ENCODE measurements around the gene TMPO. TPM values are rescaled to one million over a fixed set of nuclear protein-coding genes. Genes with fewer than 3 reads are reported as not detected.

The TMPO gene
- total RNA-seq, 1 donor from 2014 or later: 171 TPM

DNA sequence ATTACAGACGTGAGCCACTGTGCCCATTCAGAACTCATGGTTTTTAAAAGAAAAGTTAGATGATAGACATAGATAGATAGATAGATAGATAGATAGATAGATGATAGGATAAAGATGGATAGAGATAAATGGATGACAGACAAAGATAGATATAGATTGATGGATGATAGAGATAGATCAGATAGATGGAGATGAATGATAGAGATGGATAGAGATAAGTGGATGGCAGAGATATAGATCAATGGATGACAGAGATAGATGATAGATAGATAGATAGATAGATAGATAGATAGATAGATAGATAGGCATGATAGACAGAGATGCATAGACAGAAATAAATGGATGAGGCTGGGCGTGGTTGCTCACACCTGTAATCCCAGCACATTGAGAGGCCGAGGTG is 64.4 kb downstream of the TMPO start:
- no peak overlapping the region for H3K4me3 ChIP-seq (ENCODE audit: low read depth, low read length)
- DNase-seq (ENCODE audit: low read depth): no peak
- TF ChIP-seq, protein P1, sequence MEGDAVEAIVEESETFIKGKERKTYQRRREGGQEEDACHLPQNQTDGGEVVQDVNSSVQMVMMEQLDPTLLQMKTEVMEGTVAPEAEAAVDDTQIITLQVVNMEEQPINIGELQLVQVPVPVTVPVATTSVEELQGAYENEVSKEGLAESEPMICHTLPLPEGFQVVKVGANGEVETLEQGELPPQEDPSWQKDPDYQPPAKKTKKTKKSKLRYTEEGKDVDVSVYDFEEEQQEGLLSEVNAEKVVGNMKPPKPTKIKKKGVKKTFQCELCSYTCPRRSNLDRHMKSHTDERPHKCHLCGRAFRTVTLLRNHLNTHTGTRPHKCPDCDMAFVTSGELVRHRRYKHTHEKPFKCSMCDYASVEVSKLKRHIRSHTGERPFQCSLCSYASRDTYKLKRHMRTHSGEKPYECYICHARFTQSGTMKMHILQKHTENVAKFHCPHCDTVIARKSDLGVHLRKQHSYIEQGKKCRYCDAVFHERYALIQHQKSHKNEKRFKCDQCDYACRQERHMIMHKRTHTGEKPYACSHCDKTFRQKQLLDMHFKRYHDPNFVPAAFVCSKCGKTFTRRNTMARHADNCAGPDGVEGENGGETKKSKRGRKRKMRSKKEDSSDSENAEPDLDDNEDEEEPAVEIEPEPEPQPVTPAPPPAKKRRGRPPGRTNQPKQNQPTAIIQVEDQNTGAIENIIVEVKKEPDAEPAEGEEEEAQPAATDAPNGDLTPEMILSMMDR (conservative IDR thresholded peaks at IDR 0.05; ENCODE audit: low read depth, low read length): no peak

DNA sequence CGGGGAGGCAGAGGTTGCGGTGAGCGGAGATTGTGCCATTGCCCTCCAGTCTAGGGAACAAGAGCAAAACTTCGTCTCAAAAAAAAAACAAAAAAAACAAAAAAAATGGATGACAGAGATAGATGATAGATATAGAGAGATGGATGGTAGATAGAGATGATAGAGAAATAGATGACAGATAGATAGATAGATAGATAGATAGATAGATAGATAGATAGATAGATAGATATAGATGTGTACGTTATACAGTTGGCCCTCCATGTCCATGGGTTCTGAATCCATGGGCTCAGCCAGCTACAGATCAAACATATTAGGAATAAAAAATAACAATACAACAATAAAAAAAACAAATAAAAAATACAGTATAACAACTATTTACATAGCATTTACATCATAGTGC is 65.3 kb downstream of the TMPO start:
- TF ChIP-seq, protein P1 (conservative IDR thresholded peaks at IDR 0.05; ENCODE audit: low read depth, low read length): no peak
- DNase-seq (ENCODE audit: low read depth): no peak
- no peak overlapping the region for H3K4me3 ChIP-seq (ENCODE audit: low read depth, low read length)

DNA sequence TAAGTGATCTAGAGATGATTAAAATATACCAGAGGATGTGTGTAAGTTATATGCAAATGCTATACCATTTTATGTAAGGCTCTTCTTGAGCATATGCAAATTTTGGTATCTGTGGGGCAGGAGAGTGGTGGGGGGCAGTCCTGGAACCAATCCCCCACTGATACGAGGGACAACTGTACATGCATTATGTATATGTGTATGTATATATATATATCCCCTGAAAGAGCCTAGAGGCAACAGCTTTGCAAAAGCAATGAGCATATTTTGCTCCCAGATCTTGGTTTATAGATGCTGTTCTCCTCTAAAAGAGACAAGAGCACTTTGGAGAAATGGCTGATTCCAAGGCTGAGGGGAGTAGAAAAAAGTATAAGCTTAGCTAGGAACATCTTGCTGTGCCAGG is 65.7 kb downstream of the TMPO start:
- TF ChIP-seq, protein P1 (conservative IDR thresholded peaks at IDR 0.05; ENCODE audit: low read depth, low read length): no peak
- DNase-seq (ENCODE audit: low read depth): no peak
- no peak overlapping the region for H3K4me3 ChIP-seq (ENCODE audit: low read depth, low read length)

DNA sequence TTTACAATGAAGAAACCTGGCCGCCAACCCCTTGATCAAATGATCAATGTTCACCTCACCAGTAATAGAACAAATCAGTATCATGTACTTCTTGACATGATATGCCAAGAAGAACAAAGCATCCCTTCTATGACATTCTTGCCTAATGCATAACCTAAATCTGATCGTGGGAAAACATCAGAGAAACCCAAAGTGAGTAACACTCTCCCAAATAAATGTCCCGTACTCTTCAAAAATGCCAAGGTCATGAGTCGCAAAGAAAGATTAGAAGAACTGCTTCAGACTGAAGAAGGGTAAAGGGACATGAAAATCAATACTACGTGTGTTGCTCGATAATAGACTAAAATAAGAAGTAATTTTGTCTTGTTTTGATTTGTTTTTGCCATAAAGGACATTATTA is 66.7 kb downstream of the TMPO start:
- TF ChIP-seq, protein P1 (conservative IDR thresholded peaks at IDR 0.05; ENCODE audit: low read depth, low read length): no peak
- H3K4me3 ChIP-seq (ENCODE audit: low read depth, low read length): no peak overlapping the region
- no peak for DNase-seq (ENCODE audit: low read depth)

DNA sequence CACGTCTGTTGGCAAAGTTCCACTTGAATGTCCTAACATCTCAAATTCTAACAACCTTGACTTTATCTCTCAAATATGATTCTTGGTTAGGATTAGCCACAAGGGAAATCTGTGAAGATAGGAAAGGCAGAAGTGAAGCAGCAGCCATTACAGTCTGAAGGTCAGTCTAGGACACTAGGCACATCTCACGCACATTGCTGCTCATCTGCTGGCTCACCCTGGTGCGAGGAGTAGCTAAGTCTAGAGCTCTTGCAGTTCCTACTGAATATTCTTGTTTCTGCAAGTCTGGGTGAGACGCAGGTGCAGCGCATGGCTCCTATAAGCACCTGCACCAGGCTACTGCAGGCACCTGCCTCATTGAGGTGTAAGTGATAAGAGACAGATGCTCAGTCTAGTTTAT is 71.7 kb downstream of the TMPO start:
- DNase-seq (ENCODE audit: low read depth): no peak
- TF ChIP-seq, protein P1 (conservative IDR thresholded peaks at IDR 0.05; ENCODE audit: low read depth, low read length): no peak
- H3K4me3 ChIP-seq (ENCODE audit: low read depth, low read length): no peak overlapping the region

DNA sequence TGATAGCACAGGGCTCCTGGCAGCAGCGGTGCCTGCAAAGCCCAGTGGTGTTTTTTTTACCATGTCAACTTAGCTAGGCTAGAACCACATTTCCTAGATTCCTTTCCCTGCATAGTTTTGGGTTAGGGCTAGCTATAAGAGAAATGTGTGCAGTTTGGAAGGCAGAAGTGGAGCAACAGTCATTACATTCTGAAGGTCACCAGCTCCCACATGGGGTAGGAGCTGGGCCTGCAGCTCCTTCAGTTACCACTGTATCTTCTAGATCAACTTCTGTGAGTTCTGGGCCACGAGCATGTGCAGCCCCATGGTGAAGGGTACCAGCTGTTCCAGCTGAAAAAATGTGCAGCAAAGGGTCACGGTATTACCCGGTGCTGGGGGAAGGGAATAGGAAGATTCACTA is 75.8 kb downstream of the TMPO start:
- no peak overlapping the region for H3K4me3 ChIP-seq (ENCODE audit: low read depth, low read length)
- DNase-seq (ENCODE audit: low read depth): no peak
- TF ChIP-seq, protein P1 (conservative IDR thresholded peaks at IDR 0.05; ENCODE audit: low read depth, low read length): peak; percentile 17

DNA sequence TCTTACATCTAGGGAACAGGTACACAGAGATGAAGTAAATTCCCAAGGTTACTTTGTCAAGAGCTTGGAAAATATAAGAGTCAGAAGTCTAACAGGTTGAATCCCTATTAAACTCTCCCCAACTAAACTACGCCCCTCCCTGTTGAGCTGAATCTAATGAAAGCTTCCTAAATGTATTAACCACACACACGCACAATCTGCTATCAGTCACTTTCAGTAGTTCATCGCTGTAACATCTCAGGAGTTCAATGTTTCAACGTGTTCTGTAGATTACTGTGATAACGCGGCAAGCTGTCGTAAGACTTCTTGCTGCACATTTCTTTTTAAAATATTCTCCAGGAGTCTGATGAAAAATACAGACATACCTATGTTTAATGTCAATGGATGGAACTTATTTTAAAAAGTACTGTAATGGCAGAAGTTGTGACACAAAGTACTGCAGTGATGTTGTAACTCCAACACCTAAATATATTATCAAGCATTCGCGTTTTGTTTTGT is 77.5 kb downstream of the TMPO start:
- TF ChIP-seq, protein P1 (conservative IDR thresholded peaks at IDR 0.05; ENCODE audit: low read depth, low read length): no peak
- no peak for DNase-seq (ENCODE audit: low read depth)
- H3K4me3 ChIP-seq (ENCODE audit: low read depth, low read length): peak overlapping the region; percentile 98
